GM12878 (cell line): ENCODE results near the gene MXRA7. TPM values are rescaled to one million over a fixed set of nuclear protein-coding genes. Genes with fewer than 3 reads are reported as not detected.

Experiments
- ATAC-seq: fragments of 200-7000 bp; cut with Tn5 transposase; 3 replicates; pipeline ENCODE4 v1.9.1; 2020; ENCODE audit warnings: mild to moderate bottlenecking, moderate library complexity
- BruUV-seq: library from RNA; stranded (reverse); fragments of 400-500 nt; replicated peaks from 2 replicates; lab custom pipeline; 2021; lab: Mats Ljungman, UMichigan
- CTCF ChIA-PET: fragments of 300-600 bp; sonication (Branson Sonifier 250); formaldehyde crosslinking; extraction: SDS; loops from one replicate; lab custom pipeline; 2021; ENCODE audit warnings: inconsistent platforms; lab: Yijun Ruan, JAX
- POLR2A ChIA-PET: fragments of 350-600 bp; formaldehyde crosslinking; extraction: SDS; loops from one replicate; lab custom pipeline; 2021; ENCODE audit warnings: inconsistent platforms; lab: Charles Lee
- RAD21 ChIA-PET: fragments of 300-600 bp; sonication (Branson Sonifier 250); formaldehyde crosslinking; loops from one replicate; lab custom pipeline; 2023; ENCODE audit warnings: antibody characterized with exemption; ENCODE audit not compliant: unreplicated experiment; lab: Charles Lee
- SMC1A ChIA-PET: fragments of 300-600 bp; sonication (Branson Sonifier 250); formaldehyde crosslinking; loops from one replicate; lab custom pipeline; 2023; ENCODE audit not compliant: unreplicated experiment, uncharacterized antibody; lab: Charles Lee
- DNase-seq: peaks from one replicate; pipeline ENCODE4 v3.0.0-alpha.2; 2011; ENCODE audit warnings: low read depth, low spot score
- FAIRE-seq: peaks from 3 replicates; lab custom pipeline; 2011; peaks lifted over from hg19 to GRCh38; lab: Jason Lieb, UNC
- H2AFZ ChIP-seq: 2 replicates; pipeline ENCODE4 v1.6.0; 2011; ENCODE audit warnings: low read depth, low read length, control low read depth; ENCODE audit not compliant: control insufficient read depth
- H3K27ac ChIP-seq: 2 replicates; pipeline ENCODE4 v1.5.1; 2011; ENCODE audit warnings: control low read depth; ENCODE audit not compliant: control insufficient read depth, insufficient read depth
- H3K27me3 ChIP-seq, 2 experiments: replicated peaks in 1 of 2; 2 replicates each; pipeline versions ENCODE4 v1.6.0 to v1.6.1; 2011; ENCODE audit warnings: low read length in 1 of 2; ENCODE audit not compliant: control insufficient read depth in 2 of 2, insufficient read depth in 2 of 2
- H3K36me3 ChIP-seq, 2 experiments: 2 replicates each; pipeline ENCODE4 v1.5.1; 2011; ENCODE audit warnings: low read length in 1 of 2; ENCODE audit not compliant: control insufficient read depth in 2 of 2, insufficient read depth in 2 of 2
- H3K4me1 ChIP-seq: 2 replicates; pipeline ENCODE4 v1.6.1; 2011; ENCODE audit warnings: mild to moderate bottlenecking, low read length, moderate library complexity, mixed read lengths; ENCODE audit not compliant: control insufficient read depth, insufficient read depth
- H3K4me2 ChIP-seq: 2 replicates; pipeline ENCODE4 v1.6.0; 2011; ENCODE audit warnings: control low read depth; ENCODE audit not compliant: control insufficient read depth, insufficient read depth
- H3K4me3 ChIP-seq: fragments of 200-600 bp; sonication (generic); 2 replicates; pipeline ENCODE4 v1.5.1; 2016
- H3K79me2 ChIP-seq: 2 replicates; pipeline ENCODE4 v1.6.0; 2011; ENCODE audit warnings: low read length; ENCODE audit not compliant: control insufficient read depth, insufficient read depth
- H3K9ac ChIP-seq: 2 replicates; pipeline ENCODE4 v1.8.0; 2011; ENCODE audit warnings: low read length, control low read depth, mixed read lengths; ENCODE audit not compliant: control insufficient read depth, insufficient read depth
- H3K9me3 ChIP-seq: replicated peaks from 3 replicates; pipeline ENCODE4 v1.5.1; 2011; ENCODE audit warnings: mild to moderate bottlenecking, low read length; ENCODE audit not compliant: control insufficient read depth, insufficient read depth
- H4K20me1 ChIP-seq: 2 replicates; pipeline ENCODE4 v1.6.0; 2011; ENCODE audit not compliant: control insufficient read depth, insufficient read depth
- ASH2L ChIP-seq: fragments of 300-600, 200-600 bp; sonication (generic); IDR thresholded peaks from 2 replicates; pipeline ENCODE4 v1.6.1; 2017; ENCODE audit warnings: low read depth, mild to moderate bottlenecking, borderline replicate concordance
- ATF3 ChIP-seq: IDR thresholded peaks from 2 replicates; pipeline ENCODE4 v1.6.1; 2011; ENCODE audit warnings: low read depth, mild to moderate bottlenecking, low read length, moderate library complexity, borderline replicate concordance; ENCODE audit errors: extremely low read depth
- ATF7 ChIP-seq: fragments of 450-650 bp; IDR thresholded peaks from 2 replicates; pipeline ENCODE4 v1.6.1; 2016; ENCODE audit warnings: low read depth, mild to moderate bottlenecking
- BCL11A ChIP-seq: IDR thresholded peaks from 2 replicates; pipeline ENCODE4 v1.6.1; 2011; ENCODE audit warnings: low read depth, low read length
- MEF2B ChIP-seq: fragments of 450-650 bp; IDR thresholded peaks from 2 replicates; pipeline ENCODE4 v1.6.1; 2018; ENCODE audit warnings: mild to moderate bottlenecking, moderate library complexity; ENCODE audit not compliant: partially characterized antibody, poor library complexity, severe bottlenecking
- MYB ChIP-seq: fragments of 150-350 bp; IDR thresholded peaks from 2 replicates; pipeline ENCODE4 v1.6.1; 2014; ENCODE audit warnings: mild to moderate bottlenecking, low read depth, low read length, borderline replicate concordance
- PRDM15 ChIP-seq: fragments of 450-650 bp; formaldehyde crosslinking; IDR thresholded peaks from 2 replicates; pipeline ENCODE4 v1.4.0; 2020; ENCODE audit warnings: mild to moderate bottlenecking, moderate library complexity
- RELA ChIP-seq: fragments of 450-650 bp; IDR thresholded peaks from 2 replicates; pipeline ENCODE4 v1.8.0; 2014; ENCODE audit warnings: borderline replicate concordance; ENCODE audit not compliant: partially characterized antibody
- RELB ChIP-seq: fragments of 450-650 bp; IDR thresholded peaks from 2 replicates; pipeline ENCODE4 v1.6.1; 2017; ENCODE audit warnings: low read depth, mild to moderate bottlenecking, moderate library complexity
- USF1 ChIP-seq: IDR thresholded peaks from 2 replicates; pipeline ENCODE4 v1.6.1; 2011; ENCODE audit warnings: borderline replicate concordance, low read depth, mild to moderate bottlenecking, moderate library complexity, mixed read lengths, low read length; ENCODE audit not compliant: insufficient read depth; ENCODE audit errors: extremely low read length
- WGBS: methylation state at CpG from one replicate; pipeline ENCODE4 v1.1.6; 2016; ENCODE audit warnings: low lambda C conversion rate; ENCODE audit not compliant: insufficient replicate concordance, insufficient coverage; ENCODE audit errors: missing lambda C conversion rate; 5-methylcytosine and 5-hydroxymethylcytosine counted together
- in situ Hi-C: fragments of 300-500 bp; cut with MboI; formaldehyde crosslinking; loops from 9 replicates; pipeline ENCODE4 v1.14.3; 2018; ENCODE audit warnings: mixed read lengths
- intact Hi-C: fragments of 100-400 bp; cut with micrococcal nuclease; formaldehyde crosslinking; loops from one replicate; pipeline ENCODE4 v1.14.2; 2022; ENCODE audit not compliant: unreplicated experiment
- polyA plus RNA-seq, 11 experiments: library from polyadenylated mRNA; depleted of rRNA in 4 of 11; unstranded in 6 of 11; stranded (reverse) in 5 of 11; fragments of >200 nt; fragmentation: Nextera tagmentation in 4 of 11; fragmentation: Illumina TruSeq in 1 of 11; extraction: Ambion mirVana in 4 of 11; extraction: Trizol in 1 of 11; gene quantifications; 1 replicate in 1 of 11; 2 replicates in 10 of 11; pipeline versions ENCODE4 v1.2.1 to v1.2.3, GENCODE V29; 2011 to 2016; ENCODE audit warnings: inconsistent platforms in 2 of 11, missing spikeins in 2 of 11, low read depth in 1 of 11
- total RNA-seq, 4 experiments: library from RNA; depleted of rRNA in 3 of 4; stranded (reverse); fragments of >200 nt in 3 of 4; fragmentation: Illumina TruSeq in 1 of 4; extraction: Trizol in 1 of 4; gene quantifications; 2 replicates each; pipeline versions ENCODE4 v1.2.1 to v1.2.3, GENCODE V29; 2013 to 2021

MXRA7 gene
- total and polyA plus RNA-seq, 10 of the 15 experiments (the other 5 are each of a cell fraction or from before 2014, with no cell fraction given) = 0.03 to 2.0 (median 0.33) TPM

GRCh38 chr17:76657505-76658241, 53.1 kb downstream of the MXRA7 start:
- DNase-seq = no peak
- no peak overlapping the region for H2AFZ ChIP-seq
- no TSS peak for BruUV-seq
- FAIRE-seq = no peak
- H3K27me3 ChIP-seq = no peaks in the 10 kb centered on the region
- POLR2A ChIA-PET = interaction anchor here (0.6 kb wide), 1 partner anchor 70 kb away, joined by 3 read pairs; no protein-coding TSS in a partner anchor
- peaks cover 3% of the 10 kb centered on the region; the same call in 1 of the 2 replicates for H3K4me1 ChIP-seq
- intact Hi-C loops = no loop called here
- no peaks in the 10 kb centered on the region for H3K79me2 ChIP-seq
- RAD21 ChIA-PET = no interaction called here
- no peak overlapping the region for H3K4me3 ChIP-seq
- 30% methylated on average over 8 of the region's 8 CpGs for WGBS
- ATAC-seq = no peak
- H3K9ac ChIP-seq = no peak overlapping the region
- SMC1A ChIA-PET = interaction anchor here (1.1 to 1.4 kb wide), 2 partner anchors 17 to 140 kb away, joined by 3 read pairs; no protein-coding TSS in a partner anchor
- H3K36me3 ChIP-seq = no peaks in the 10 kb centered on the region
- no peak overlapping the region for H3K4me2 ChIP-seq
- CTCF ChIA-PET = interaction anchor here (1.1 kb wide), 1 partner anchor 45 kb away, joined by 3 read pairs; no protein-coding TSS in a partner anchor
- H4K20me1 ChIP-seq = no peaks in the 10 kb centered on the region
- H3K9me3 ChIP-seq = no peaks in the 10 kb centered on the region
- in situ Hi-C loops = no loop called here
- H3K27ac ChIP-seq = no peak overlapping the region
- TF ChIP-seq PRDM15 (no peak), USF1 (no peak), RELA (no peak), MEF2B (no peak), ATF3 (no peak), ATF7 (no peak), RELB (no peak), MYB (no peak), ASH2L (no peak), BCL11A (no peak)
